GM23338 (cell line): ENCODE measurements around the gene TRIP10. TPM values are rescaled to one million over a fixed set of nuclear protein-coding genes. Genes with fewer than 3 reads are reported as not detected.

Experiments
- ATAC-seq: fragments of 200-7000 bp; cut with Tn5 transposase; 3 replicates; pipeline ENCODE4 v1.9.1; 2020
- DNase-seq: peaks from one replicate; pipeline ENCODE4 v3.0.0-alpha.2; 2015; ENCODE audit warnings: low spot score
- H2AFZ ChIP-seq: fragments of 200-600 bp; sonication (generic); 2 replicates; pipeline ENCODE4 v1.8.0; 2016; ENCODE audit warnings: antibody characterized with exemption, mild to moderate bottlenecking, moderate library complexity
- H3F3A ChIP-seq: fragments of 200-600 bp; sonication (generic); replicated peaks from 2 replicates; pipeline ENCODE4 v1.8.0; 2017; ENCODE audit warnings: antibody characterized with exemption, mixed run types, low read depth
- H3K27ac ChIP-seq: fragments of 200-600 bp; sonication (generic); 2 replicates; pipeline ENCODE4 v1.6.1; 2016; ENCODE audit warnings: low read depth
- H3K27me3 ChIP-seq: fragments of 200-600 bp; sonication (generic); 2 replicates; pipeline ENCODE4 v1.8.0; 2016; ENCODE audit warnings: mild to moderate bottlenecking, mixed run types, moderate library complexity; ENCODE audit not compliant: insufficient read depth
- H3K36me3 ChIP-seq: fragments of 200-600 bp; sonication (generic); 2 replicates; pipeline ENCODE4 v1.8.0; 2016; ENCODE audit warnings: mild to moderate bottlenecking; ENCODE audit not compliant: insufficient read depth
- H3K4me1 ChIP-seq: fragments of 200-600 bp; sonication (generic); 2 replicates; pipeline ENCODE4 v1.8.0; 2016; ENCODE audit warnings: mild to moderate bottlenecking, moderate library complexity; ENCODE audit not compliant: insufficient read depth
- H3K4me2 ChIP-seq: fragments of 200-600 bp; sonication (generic); 2 replicates; pipeline ENCODE4 v1.7.1; 2017; ENCODE audit warnings: mixed run types
- H3K4me3 ChIP-seq: fragments of 200-600 bp; sonication (generic); 2 replicates; pipeline ENCODE4 v1.6.1; 2016; ENCODE audit warnings: mixed run types
- H3K79me2 ChIP-seq: fragments of 200-600 bp; sonication (generic); replicated peaks from 2 replicates; pipeline ENCODE4 v1.8.0; 2017; ENCODE audit warnings: mild to moderate bottlenecking; ENCODE audit not compliant: insufficient read depth
- H3K9me2 ChIP-seq: fragments of 200-600 bp; sonication (generic); 2 replicates; pipeline ENCODE4 v1.8.0; 2017; ENCODE audit not compliant: insufficient read depth
- H4K20me1 ChIP-seq: fragments of 200-600 bp; sonication (generic); replicated peaks from 2 replicates; pipeline ENCODE4 v1.8.0; 2017; ENCODE audit warnings: mild to moderate bottlenecking; ENCODE audit not compliant: insufficient read depth
- H3K27ac Mint-ChIP-seq: 2 replicates; pipeline ENCODE4 v1.8.0; 2020; ENCODE audit warnings: inconsistent platforms, mild to moderate bottlenecking, moderate library complexity, mixed read lengths
- H3K27me3 Mint-ChIP-seq: 3 replicates; pipeline ENCODE4 v1.8.0; 2022; ENCODE audit warnings: low read depth, mild to moderate bottlenecking, moderate library complexity, mixed read lengths, inconsistent platforms; ENCODE audit not compliant: insufficient read depth, poor library complexity
- H3K36me3 Mint-ChIP-seq: 3 replicates; pipeline ENCODE4 v1.8.0; 2021; ENCODE audit warnings: low read depth, mild to moderate bottlenecking, inconsistent platforms, moderate library complexity, mixed read lengths
- H3K4me1 Mint-ChIP-seq: 3 replicates; pipeline ENCODE4 v1.8.0; 2020; ENCODE audit warnings: mild to moderate bottlenecking, inconsistent platforms, mixed read lengths
- H3K4me3 Mint-ChIP-seq: 3 replicates; pipeline ENCODE4 v1.8.0; 2021; ENCODE audit warnings: moderate library complexity, mild to moderate bottlenecking, inconsistent platforms, mixed read lengths
- H3K9me3 Mint-ChIP-seq: 3 replicates; pipeline ENCODE4 v1.8.0; 2020; ENCODE audit warnings: moderate library complexity, mild to moderate bottlenecking, inconsistent platforms, mixed read lengths
- NANOG ChIP-seq: IDR thresholded peaks from 2 replicates; pipeline ENCODE4 v1.6.1; 2016; ENCODE audit warnings: antibody characterized with exemption, borderline replicate concordance
- POLR2AphosphoS5 ChIP-seq: IDR thresholded peaks from 2 replicates; pipeline ENCODE4 v1.6.1; 2016; ENCODE audit warnings: antibody characterized with exemption, low read depth
- ZNF331 ChIP-seq: fragments of 250-450 bp; sonication (Bioruptor Pico); IDR thresholded peaks from 2 replicates; pipeline ENCODE4 v1.5.0; 2020; ENCODE audit warnings: low read depth, mild to moderate bottlenecking, moderate library complexity
- polyA plus RNA-seq: library from polyadenylated mRNA; unstranded; fragments of >200 nt; fragmentation: Nextera tagmentation; extraction: Ambion mirVana; gene quantifications from 2 replicates; pipeline ENCODE4 v1.2.1, GENCODE V29; 2016
- total RNA-seq: library from RNA; depleted of rRNA; stranded (reverse); fragments of >200 nt; shearing (Covaris generic); gene quantifications from 2 replicates; pipeline ENCODE4 v1.2.3, GENCODE V29; 2014
- TF ChIP-seq, protein P1 (sequence below): fragments of 250-450 bp; sonication (Bioruptor Pico); IDR thresholded peaks from 2 replicates; pipeline ENCODE4 v1.5.0; 2020; ENCODE audit warnings: mild to moderate bottlenecking, moderate library complexity
- TF ChIP-seq, protein P2 (sequence below): IDR thresholded peaks from one replicate; pipeline ENCODE4 v1.6.1; 2018; ENCODE audit warnings: antibody characterized with exemption; ENCODE audit not compliant: unreplicated experiment
- TF ChIP-seq, protein P3 (sequence below), 2 experiments: fragments of 200-600 bp in 1 of 2; sonication (generic) in 1 of 2; conservative IDR thresholded peaks; 2 replicates each; pipeline versions ENCODE4 v1.5.1 to v1.6.1; 2016 to 2017; ENCODE audit warnings: antibody characterized with exemption in 2 of 2, low read depth in 2 of 2, mild to moderate bottlenecking in 2 of 2, moderate library complexity in 1 of 2

Gene TRIP10
- total and polyA plus RNA-seq, 2 experiments from 2014 or later: 56.8 to 68.5 TPM

DNA sequence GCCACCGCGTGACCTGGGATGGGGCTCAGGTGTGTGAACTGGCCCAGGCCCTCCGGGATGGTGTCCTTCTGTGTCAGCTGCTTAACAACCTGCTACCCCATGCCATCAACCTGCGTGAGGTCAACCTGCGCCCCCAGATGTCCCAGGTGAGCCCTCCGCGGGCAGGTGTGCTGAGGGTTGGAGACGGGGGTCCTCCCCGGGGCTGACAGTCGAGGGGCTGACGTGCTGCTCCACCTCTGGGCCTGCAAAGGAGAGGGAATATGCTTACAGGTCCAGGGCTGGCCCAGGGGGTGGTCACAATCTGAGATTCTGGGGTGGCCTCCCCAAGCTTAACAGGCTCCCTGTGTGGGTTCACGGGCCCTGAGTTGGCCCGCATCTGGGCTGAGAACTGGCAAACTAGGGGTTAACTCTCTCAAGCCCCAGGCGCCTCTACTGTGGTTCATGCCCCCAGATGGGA lies 33.4 kb downstream of the TRIP10 start (continued):
- no peak for TF ChIP-seq POLR2AphosphoS5
- no peak for TF ChIP-seq ZNF331
- TF ChIP-seq, protein P1, sequence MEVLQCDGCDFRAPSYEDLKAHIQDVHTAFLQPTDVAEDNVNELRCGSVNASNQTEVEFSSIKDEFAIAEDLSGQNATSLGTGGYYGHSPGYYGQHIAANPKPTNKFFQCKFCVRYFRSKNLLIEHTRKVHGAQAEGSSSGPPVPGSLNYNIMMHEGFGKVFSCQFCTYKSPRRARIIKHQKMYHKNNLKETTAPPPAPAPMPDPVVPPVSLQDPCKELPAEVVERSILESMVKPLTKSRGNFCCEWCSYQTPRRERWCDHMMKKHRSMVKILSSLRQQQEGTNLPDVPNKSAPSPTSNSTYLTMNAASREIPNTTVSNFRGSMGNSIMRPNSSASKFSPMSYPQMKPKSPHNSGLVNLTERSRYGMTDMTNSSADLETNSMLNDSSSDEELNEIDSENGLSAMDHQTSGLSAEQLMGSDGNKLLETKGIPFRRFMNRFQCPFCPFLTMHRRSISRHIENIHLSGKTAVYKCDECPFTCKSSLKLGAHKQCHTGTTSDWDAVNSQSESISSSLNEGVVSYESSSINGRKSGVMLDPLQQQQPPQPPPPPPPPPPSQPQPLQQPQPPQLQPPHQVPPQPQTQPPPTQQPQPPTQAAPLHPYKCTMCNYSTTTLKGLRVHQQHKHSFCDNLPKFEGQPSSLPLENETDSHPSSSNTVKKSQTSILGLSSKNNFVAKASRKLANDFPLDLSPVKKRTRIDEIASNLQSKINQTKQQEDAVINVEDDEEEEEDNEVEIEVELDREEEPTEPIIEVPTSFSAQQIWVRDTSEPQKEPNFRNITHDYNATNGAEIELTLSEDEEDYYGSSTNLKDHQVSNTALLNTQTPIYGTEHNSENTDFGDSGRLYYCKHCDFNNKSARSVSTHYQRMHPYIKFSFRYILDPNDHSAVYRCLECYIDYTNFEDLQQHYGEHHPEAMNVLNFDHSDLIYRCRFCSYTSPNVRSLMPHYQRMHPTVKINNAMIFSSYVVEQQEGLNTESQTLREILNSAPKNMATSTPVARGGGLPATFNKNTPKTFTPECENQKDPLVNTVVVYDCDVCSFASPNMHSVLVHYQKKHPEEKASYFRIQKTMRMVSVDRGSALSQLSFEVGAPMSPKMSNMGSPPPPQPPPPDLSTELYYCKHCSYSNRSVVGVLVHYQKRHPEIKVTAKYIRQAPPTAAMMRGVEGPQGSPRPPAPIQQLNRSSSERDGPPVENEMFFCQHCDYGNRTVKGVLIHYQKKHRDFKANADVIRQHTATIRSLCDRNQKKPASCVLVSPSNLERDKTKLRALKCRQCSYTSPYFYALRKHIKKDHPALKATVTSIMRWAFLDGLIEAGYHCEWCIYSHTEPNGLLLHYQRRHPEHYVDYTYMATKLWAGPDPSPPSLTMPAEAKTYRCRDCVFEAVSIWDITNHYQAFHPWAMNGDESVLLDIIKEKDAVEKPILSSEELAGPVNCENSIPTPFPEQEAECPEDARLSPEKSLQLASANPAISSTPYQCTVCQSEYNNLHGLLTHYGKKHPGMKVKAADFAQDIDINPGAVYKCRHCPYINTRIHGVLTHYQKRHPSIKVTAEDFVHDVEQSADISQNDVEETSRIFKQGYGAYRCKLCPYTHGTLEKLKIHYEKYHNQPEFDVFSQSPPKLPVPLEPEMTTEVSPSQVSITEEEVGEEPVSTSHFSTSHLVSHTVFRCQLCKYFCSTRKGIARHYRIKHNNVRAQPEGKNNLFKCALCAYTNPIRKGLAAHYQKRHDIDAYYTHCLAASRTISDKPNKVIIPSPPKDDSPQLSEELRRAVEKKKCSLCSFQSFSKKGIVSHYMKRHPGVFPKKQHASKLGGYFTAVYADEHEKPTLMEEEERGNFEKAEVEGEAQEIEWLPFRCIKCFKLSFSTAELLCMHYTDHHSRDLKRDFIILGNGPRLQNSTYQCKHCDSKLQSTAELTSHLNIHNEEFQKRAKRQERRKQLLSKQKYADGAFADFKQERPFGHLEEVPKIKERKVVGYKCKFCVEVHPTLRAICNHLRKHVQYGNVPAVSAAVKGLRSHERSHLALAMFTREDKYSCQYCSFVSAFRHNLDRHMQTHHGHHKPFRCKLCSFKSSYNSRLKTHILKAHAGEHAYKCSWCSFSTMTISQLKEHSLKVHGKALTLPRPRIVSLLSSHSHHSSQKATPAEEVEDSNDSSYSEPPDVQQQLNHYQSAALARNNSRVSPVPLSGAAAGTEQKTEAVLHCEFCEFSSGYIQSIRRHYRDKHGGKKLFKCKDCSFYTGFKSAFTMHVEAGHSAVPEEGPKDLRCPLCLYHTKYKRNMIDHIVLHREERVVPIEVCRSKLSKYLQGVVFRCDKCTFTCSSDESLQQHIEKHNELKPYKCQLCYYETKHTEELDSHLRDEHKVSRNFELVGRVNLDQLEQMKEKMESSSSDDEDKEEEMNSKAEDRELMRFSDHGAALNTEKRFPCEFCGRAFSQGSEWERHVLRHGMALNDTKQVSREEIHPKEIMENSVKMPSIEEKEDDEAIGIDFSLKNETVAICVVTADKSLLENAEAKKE (CRISPR knock-in tag): no peak

DNA sequence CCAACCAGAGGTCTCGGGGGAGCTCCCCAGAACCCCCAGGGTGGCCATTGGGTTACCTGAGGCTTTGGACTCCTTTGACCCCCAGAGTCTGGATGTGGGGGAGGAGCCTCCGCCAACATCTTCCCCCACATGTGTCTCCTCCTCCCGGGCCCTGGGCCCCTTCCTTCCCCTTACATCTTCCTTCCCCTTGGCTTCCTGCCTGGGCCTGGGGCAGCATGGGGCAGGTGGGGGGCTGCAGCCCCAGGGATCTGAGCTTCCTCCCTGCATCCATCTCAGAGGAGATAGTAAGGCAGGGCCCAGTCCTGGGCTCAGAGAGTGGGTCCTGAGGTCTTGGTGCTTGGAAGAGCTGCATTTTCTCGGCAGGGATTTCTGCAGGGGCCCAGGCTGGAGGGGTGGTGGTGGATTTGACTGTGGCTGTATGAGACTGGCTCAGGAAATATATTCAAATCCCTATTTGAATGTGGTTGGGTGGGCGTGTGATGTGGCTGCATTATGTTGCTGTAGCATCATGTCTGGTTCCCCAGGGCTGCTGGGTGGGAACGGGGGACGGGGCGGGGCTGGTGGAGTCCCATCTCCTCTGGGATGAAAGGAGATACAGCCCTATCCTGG lies 33.9 kb downstream of the TRIP10 start:
- peak; percentile 46 for DNase-seq
- H3K4me1 Mint-ChIP-seq: 0 out of 3 replicates have a peak, but pooled peaks cover 2% of the 10 kb centered on the region
- TF ChIP-seq, protein P2, sequence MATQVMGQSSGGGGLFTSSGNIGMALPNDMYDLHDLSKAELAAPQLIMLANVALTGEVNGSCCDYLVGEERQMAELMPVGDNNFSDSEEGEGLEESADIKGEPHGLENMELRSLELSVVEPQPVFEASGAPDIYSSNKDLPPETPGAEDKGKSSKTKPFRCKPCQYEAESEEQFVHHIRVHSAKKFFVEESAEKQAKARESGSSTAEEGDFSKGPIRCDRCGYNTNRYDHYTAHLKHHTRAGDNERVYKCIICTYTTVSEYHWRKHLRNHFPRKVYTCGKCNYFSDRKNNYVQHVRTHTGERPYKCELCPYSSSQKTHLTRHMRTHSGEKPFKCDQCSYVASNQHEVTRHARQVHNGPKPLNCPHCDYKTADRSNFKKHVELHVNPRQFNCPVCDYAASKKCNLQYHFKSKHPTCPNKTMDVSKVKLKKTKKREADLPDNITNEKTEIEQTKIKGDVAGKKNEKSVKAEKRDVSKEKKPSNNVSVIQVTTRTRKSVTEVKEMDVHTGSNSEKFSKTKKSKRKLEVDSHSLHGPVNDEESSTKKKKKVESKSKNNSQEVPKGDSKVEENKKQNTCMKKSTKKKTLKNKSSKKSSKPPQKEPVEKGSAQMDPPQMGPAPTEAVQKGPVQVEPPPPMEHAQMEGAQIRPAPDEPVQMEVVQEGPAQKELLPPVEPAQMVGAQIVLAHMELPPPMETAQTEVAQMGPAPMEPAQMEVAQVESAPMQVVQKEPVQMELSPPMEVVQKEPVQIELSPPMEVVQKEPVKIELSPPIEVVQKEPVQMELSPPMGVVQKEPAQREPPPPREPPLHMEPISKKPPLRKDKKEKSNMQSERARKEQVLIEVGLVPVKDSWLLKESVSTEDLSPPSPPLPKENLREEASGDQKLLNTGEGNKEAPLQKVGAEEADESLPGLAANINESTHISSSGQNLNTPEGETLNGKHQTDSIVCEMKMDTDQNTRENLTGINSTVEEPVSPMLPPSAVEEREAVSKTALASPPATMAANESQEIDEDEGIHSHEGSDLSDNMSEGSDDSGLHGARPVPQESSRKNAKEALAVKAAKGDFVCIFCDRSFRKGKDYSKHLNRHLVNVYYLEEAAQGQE: no peak
- TF ChIP-seq, protein P3, sequence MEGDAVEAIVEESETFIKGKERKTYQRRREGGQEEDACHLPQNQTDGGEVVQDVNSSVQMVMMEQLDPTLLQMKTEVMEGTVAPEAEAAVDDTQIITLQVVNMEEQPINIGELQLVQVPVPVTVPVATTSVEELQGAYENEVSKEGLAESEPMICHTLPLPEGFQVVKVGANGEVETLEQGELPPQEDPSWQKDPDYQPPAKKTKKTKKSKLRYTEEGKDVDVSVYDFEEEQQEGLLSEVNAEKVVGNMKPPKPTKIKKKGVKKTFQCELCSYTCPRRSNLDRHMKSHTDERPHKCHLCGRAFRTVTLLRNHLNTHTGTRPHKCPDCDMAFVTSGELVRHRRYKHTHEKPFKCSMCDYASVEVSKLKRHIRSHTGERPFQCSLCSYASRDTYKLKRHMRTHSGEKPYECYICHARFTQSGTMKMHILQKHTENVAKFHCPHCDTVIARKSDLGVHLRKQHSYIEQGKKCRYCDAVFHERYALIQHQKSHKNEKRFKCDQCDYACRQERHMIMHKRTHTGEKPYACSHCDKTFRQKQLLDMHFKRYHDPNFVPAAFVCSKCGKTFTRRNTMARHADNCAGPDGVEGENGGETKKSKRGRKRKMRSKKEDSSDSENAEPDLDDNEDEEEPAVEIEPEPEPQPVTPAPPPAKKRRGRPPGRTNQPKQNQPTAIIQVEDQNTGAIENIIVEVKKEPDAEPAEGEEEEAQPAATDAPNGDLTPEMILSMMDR (conservative IDR thresholded peaks at IDR 0.05; ENCODE audit: low read depth in 2 of 2): no peak
- TF ChIP-seq ZNF331 (no peak), POLR2AphosphoS5 (no peak), NANOG (no peak)

More for the DNA sequence above, 33.9 kb downstream of the TRIP10 start:
- Histone ChIP-seq H3F3A (no peaks in the 10 kb centered on the region), H3K4me3 (no peak overlapping the region), H3K27me3 (no peaks in the 10 kb centered on the region), H3K27ac (no peak overlapping the region), H2AFZ (peak overlapping the region; percentile 94), H3K9me2 (no peaks in the 10 kb centered on the region), H4K20me1 (no peaks in the 10 kb centered on the region), H3K4me1 (peaks cover 10% of the 10 kb centered on the region; the same call in 1 of the 2 replicates), H3K79me2 (no peaks in the 10 kb centered on the region), H3K36me3 (no peaks in the 10 kb centered on the region), H3K4me2 (peak overlapping the region; percentile 51; the same call in 1 of the 2 replicates)
- Mint-ChIP-seq H3K9me3 (peaks cover 66% of the 10 kb centered on the region), H3K4me3 (no peak overlapping the region), H3K27me3 (peaks cover 15% of the 10 kb centered on the region), H3K36me3 (peaks cover 35% of the 10 kb centered on the region), H3K27ac (no peak overlapping the region)
- no peak; the same call in 2 of the 3 replicates for ATAC-seq
